ENCODE results near the gene KRTAP4-8.
"Not testable (repeated sequence)": the region's sequence is repeated elsewhere in the genome, so short reads cannot be mapped to it uniquely, and the experiment has no call there.

KRTAP4-8 gene

GRCh38 chr17:41098042-41098441, at the start of gene KRTAP4-8:
Gene KRTAP4-8, minus strand, starts transcription at chr17:41098142. Its CDS starts 58 bp downstream, at chr17:41098084.
- no peak for DNase-seq

- DNase-seq: no peak
Observed at GRCh38 chr17:41145261-41145660, 47.3 kb upstream of the KRTAP4-8 start.

DNA sequence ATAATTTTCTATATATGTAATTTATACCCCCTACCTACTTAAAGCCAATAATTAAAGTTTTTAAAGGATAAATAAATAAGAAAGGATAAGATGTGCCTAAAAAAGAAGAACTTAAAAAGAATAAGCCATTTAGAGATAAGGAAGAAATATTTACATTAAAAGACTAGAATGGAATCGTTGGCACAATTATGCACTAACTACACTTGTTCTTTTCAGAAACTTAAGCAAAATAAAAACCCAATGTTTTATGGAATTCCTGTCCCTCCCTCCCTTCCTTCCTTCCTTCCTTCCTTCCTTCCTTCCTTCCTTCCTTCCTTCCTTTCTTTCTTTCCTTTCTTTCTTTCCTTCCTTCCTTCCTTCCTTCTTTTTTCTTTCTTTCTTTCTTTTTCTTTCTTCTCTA, 46.9 kb upstream of the KRTAP4-8 start:
- no peak for DNase-seq

DNA sequence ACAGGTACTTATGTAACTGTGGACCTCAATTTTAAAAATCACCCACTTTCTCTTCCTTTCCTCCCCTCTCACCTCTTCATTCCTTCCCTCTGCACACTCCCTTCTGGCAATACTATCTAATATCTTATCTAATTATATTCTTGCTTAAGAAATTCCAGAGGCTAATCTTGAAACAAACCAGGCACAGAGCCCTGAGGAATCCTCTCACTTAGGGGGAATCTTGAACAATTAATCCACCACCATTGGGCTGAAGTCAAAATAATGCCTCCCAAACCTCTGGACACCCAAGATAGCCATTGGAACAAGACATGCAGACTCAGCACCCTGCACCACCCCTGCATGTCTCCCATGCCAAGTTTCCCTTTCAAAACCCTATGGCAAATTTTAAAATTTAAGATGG, 43.4 kb upstream of the KRTAP4-8 start:
- no peak for DNase-seq

- no peak for DNase-seq
Observed at GRCh38 chr17:41140360-41141131, 42.6 kb upstream of the KRTAP4-8 start, which contains the start of gene KRTAP4-6. Gene KRTAP4-6, minus strand, starts transcription at chr17:41140544. Its CDS starts 57 bp downstream, at chr17:41140487.

- not testable (repeated sequence) for DNase-seq
Observed at GRCh38 chr17:41139865-41140264, 41.9 kb upstream of the KRTAP4-8 start.

DNA sequence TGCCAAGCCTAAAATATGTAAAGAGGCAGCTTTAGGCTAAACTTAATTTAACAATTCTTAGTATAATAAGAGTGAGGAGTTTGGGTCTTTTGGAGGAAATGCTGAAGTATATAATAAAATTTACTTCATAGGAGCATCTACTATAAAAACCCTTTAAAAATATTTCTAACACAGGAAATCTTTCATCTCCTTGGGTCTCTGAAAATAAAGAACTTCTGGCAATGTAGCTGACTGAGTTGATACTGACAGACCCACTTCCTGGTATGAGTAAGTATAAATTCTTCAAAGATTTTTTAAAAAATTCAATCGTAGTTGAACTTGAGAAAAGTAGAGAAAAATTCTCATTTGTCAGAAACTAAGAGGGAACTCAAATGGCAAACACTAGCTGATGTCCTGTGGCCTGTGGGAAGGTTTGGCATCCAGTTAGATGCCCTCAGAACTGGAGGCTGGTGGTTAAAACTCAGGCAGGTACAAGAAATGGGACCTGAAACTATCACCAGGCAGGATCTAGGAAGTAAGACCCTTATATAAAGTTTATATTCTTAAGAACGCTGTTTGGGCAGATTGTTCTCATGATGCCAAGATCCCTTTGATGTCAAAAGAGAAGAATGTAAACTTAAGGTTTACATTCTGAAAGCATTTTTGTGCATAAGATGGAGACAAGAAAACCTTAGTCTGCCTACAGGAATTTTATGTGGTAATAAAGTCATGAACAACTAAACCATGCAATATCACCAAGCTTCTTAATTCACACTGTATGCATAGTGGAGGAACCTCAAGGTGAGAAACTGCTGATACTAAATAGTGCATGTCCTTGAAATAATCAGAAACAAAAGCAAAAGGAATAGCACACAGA, 36.2 kb upstream of the KRTAP4-8 start:
- DNase-seq: no peak

DNA sequence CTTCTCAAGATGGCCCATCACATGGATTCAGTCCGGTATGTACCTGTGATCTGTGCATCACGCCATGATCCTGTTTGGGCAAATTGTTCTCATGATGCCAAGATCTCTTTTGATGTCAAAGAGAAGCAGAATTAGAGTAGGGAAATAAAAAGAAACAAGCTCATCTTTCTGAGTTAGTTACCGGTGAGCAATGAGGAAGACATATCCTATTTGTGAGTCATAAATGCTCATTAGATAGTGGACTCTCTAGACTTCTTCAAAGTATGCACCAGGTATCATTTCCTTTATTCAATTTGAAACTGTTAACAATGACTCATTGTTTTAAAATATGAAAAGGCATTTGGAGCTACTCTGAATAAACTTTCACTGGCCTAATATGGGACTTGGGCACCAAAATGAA, 34.0 kb upstream of the KRTAP4-8 start:
- DNase-seq: no peak

GRCh38 chr17:41127371-41127770, 29.4 kb upstream of the KRTAP4-8 start:
- no peak for DNase-seq

DNA sequence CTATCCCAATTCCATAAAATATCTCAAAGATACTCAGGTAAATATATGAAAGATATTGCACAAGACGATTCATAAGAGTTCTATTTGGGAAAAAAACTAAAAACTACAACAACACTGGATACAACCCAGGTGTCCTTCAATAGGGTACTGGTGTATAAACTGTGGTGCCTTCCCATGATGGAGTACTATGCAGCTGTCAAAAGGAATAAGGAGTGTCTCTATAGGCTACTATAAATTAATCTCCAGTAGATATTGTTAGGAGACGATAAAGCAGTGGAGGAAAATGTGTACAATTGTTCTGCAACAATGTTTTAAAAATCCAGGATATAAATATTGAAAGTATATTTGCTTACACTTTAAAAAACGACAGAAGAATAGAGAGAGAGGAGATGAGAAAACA, 28.5 kb upstream of the KRTAP4-8 start:
- no peak for DNase-seq

- no peak for DNase-seq
Observed at GRCh38 chr17:41125064-41125463, 27.1 kb upstream of the KRTAP4-8 start.

DNA sequence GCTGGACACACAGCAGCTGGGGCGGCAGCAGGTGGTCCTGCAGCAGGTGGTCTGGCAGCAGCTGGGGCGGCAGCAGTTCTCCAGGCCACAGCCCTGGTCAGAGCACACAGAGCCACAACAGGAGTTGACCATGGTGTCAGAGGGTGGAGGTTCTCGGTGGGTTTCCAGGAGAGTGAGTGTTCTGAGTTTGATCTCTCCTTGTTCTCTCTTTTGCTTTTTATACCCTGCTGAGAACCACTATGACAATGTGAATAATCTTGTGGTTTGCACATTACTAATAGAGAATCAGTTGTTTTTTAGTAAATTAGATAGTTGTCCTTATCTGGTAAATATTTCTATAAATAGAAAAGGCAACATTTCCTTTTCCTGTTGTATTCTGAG, 26.0 kb upstream of the KRTAP4-8 start, which contains the start of gene KRTAP4-12:
Gene KRTAP4-12 (minus strand): TSS at position 192 of the 381 bp plus-strand sequence. CDS start 60 bp downstream, at position 132.
- DNase-seq: not testable (repeated sequence)

- not testable (repeated sequence) for DNase-seq
Observed at GRCh38 chr17:41123292-41123990, 25.5 kb upstream of the KRTAP4-8 start.

- DNase-seq: no peak
Observed at GRCh38 chr17:41121742-41122141, 23.8 kb upstream of the KRTAP4-8 start.

- not testable (repeated sequence) for DNase-seq
Observed at GRCh38 chr17:41119696-41120690, 22.1 kb upstream of the KRTAP4-8 start.

GRCh38 chr17:41118721-41119120, 20.8 kb upstream of the KRTAP4-8 start:
- DNase-seq: no peak

DNA sequence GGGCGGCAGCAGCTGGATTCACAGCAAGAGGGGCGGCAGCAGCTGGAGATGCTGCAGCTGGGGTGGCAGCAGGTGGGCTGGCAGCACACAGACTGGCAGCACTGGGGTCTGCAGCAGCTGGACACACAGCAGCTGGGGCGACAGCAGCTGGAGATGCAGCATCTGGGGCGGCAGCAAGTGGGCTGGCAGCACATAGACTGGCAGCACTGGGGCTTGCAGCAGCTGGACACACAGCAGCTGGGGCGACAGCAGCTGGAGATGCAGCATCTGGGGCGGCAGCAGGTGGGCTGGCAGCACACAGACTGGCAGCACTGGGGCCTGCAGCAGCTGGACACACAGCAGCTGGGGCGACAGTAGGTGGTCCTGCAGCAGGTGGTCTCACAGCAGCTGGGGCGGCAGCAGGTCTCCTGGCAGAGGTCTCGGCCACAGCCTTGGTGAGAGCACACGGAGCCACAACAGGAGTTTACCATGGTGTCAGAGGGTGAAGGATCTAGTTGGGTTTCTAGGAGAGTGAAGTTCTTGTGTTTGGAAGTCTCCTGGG, 20.0 kb upstream of the KRTAP4-8 start, which contains the start of gene KRTAP4-11:
Gene KRTAP4-11 (minus strand): TSS at position 528 of the 541 bp plus-strand sequence. CDS start 58 bp downstream, at position 470.
- DNase-seq: not testable (repeated sequence)

DNA sequence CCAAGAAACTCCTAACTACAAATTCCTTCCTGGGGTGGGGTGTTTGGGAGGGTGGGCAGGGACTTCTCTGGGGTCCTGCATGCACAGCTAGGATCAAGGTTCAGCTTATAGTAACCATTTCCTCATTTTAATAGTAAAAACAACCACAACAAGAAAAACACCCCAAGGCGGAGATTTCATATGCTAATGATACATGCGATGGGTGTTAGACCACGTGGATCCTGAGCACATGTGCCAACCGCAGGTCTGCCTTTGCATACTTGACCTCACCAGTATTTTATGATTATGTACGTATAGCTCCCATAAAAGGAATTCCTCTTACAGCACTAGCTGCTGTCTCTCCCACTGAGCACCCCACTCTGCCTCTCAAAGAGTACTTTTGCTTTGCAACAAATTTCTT, 18.4 kb upstream of the KRTAP4-8 start:
- no peak for DNase-seq

DNA sequence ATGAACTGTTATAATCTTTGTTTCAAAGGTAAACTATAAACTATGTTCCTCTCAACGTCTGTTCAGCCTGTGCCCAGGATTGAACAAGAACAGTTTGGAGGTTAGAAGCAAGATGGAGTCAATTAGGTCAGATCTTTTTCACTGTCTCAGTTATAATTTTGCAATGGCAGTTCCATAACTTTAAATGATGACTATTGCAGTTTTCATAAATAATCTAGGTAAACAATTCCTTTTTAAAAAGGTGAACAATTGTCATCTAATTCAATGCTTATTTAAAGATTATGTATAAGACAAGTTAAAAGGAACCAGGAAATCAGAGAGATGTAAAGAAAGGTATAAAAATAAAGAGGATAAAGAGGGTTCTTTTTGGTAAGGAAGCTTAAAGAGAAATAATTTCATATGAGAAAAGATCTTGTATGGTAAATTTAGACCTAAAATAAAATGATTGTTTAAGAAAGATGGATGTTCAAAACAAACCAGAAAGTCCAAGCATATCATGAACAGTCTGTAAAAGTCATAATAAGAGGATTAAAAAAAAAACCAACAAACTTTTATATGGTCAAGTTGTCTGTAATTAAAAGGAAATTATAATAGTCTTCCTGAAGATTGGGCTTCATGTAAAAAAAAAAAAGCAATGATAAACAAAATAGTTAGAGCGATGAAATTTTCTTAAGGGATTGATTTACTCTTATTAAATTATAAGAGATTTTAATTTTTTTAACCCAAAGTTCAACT, 13.4 kb upstream of the KRTAP4-8 start:
- DNase-seq: no peak

DNA sequence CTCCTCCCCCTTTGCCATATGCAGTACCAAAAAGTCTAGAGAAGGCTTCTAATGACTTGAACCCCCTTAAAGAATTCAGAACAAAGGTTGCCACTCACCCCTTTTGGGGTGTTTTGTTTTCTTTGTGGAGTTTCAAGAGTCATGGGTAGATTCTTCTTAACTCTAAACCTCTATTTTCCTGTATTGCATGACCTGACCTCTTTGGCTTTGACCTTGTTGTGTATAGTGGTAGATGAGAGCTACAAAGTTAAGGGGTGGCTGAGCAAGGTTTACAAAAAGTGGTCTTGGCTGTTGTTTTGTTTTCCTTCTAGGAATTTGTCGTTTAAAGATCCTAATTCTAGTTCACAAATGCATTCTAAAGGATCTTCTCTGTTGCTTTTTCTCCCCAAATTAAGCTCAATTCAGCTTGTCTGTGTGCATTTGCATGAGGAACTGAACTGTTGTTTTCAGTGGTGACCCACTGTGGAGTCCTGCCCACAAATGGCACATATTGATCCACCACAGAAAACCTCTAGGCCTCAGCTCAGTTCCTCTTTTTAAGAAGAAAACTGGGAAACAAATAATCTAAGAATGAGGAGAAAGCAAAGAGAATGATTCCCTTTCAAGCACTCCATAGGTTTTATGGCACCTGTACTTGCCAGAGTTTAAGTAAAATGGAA, 10.9 kb upstream of the KRTAP4-8 start:
- not testable (repeated sequence) for DNase-seq

Data from NCI-H1436 (cell line).